ENCODE measurements around the gene LRIG1.
"Not testable (repeated sequence)": the region's sequence is repeated elsewhere in the genome, so short reads cannot be mapped to it uniquely, and the experiment has no call there.

The LRIG1 gene

GRCh38 chr3:66441129-66441528 is 59.7 kb downstream of the LRIG1 start:
- no peak for DNase-seq

- DNase-seq: peak in 2 of 3 donors; percentile 20 to 26
Measured at GRCh38 chr3:66439666-66440344, 61.0 kb downstream of the LRIG1 start.

GRCh38 chr3:66438046-66438445 is 62.8 kb downstream of the LRIG1 start:
- DNase-seq: no peak

GRCh38 chr3:66437341-66437929 is 63.4 kb downstream of the LRIG1 start:
- no peak for DNase-seq

GRCh38 chr3:66435989-66436388 is 64.8 kb downstream of the LRIG1 start:
- no peak for DNase-seq

- no peak for DNase-seq
Measured at GRCh38 chr3:66434726-66435125, 66.1 kb downstream of the LRIG1 start.

- DNase-seq: no peak
Measured at GRCh38 chr3:66433522-66433782, 67.4 kb downstream of the LRIG1 start.

GRCh38 chr3:66432767-66433521 is 67.9 kb downstream of the LRIG1 start:
- no peak for DNase-seq

GRCh38 chr3:66432041-66432766 is 68.6 kb downstream of the LRIG1 start:
- DNase-seq: no peak

- DNase-seq: peak in 1 of 3 donors; percentile 10
Measured at GRCh38 chr3:66431494-66431893, 69.3 kb downstream of the LRIG1 start.

- DNase-seq: no peak
Measured at GRCh38 chr3:66430876-66431275, 69.9 kb downstream of the LRIG1 start.

GRCh38 chr3:66428733-66429132 is 72.1 kb downstream of the LRIG1 start:
- DNase-seq: no peak

- DNase-seq: no peak
Measured at GRCh38 chr3:66427951-66428474, 72.8 kb downstream of the LRIG1 start.

GRCh38 chr3:66427352-66427751 is 73.5 kb downstream of the LRIG1 start:
- DNase-seq: no peak

GRCh38 chr3:66426135-66426534 is 74.7 kb downstream of the LRIG1 start:
- DNase-seq: no peak

GRCh38 chr3:66425576-66426114 is 75.2 kb downstream of the LRIG1 start:
- DNase-seq: no peak

GRCh38 chr3:66425032-66425431 is 75.8 kb downstream of the LRIG1 start:
- DNase-seq: no peak

GRCh38 chr3:66423791-66424190 is 77.0 kb downstream of the LRIG1 start:
- DNase-seq: no peak

GRCh38 chr3:66421893-66422292 is 78.9 kb downstream of the LRIG1 start:
- DNase-seq: not testable (repeated sequence)

- DNase-seq: not testable (repeated sequence)
Measured at GRCh38 chr3:66421144-66421543, 79.7 kb downstream of the LRIG1 start.

- no peak for DNase-seq
Measured at GRCh38 chr3:66419036-66419435, 81.8 kb downstream of the LRIG1 start.

GRCh38 chr3:66418475-66418931 is 82.3 kb downstream of the LRIG1 start:
- DNase-seq: no peak
